ENCODE data around the gene ZSCAN16.
A peak's percentile ranks its signal among the peaks of the same experiment; 100 is the strongest.

The ZSCAN16 gene

DNA sequence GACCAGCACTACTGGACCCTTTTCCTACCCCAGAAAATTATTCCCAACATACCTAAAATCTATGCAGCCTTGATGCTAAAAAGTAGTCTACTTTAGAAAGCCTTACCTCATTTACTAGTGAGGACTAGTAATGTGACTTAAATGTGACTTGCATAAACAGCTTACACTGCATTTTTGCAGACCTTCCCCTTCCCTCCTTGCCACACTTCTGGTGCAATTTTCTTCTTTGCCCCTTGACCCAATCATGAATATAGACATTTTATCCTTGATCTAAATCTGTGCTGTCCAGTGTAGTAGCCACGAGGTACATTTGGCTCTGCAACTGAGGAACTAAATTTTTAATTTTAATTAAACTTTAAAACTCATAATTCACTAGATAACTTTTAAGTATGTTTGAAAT lies 10.3 kb downstream of the ZSCAN16 start:
- no peak for DNase-seq

- DNase-seq, result no peak
Observed at GRCh38 chr6:28135393-28135792, 11.0 kb downstream of the ZSCAN16 start.

DNA sequence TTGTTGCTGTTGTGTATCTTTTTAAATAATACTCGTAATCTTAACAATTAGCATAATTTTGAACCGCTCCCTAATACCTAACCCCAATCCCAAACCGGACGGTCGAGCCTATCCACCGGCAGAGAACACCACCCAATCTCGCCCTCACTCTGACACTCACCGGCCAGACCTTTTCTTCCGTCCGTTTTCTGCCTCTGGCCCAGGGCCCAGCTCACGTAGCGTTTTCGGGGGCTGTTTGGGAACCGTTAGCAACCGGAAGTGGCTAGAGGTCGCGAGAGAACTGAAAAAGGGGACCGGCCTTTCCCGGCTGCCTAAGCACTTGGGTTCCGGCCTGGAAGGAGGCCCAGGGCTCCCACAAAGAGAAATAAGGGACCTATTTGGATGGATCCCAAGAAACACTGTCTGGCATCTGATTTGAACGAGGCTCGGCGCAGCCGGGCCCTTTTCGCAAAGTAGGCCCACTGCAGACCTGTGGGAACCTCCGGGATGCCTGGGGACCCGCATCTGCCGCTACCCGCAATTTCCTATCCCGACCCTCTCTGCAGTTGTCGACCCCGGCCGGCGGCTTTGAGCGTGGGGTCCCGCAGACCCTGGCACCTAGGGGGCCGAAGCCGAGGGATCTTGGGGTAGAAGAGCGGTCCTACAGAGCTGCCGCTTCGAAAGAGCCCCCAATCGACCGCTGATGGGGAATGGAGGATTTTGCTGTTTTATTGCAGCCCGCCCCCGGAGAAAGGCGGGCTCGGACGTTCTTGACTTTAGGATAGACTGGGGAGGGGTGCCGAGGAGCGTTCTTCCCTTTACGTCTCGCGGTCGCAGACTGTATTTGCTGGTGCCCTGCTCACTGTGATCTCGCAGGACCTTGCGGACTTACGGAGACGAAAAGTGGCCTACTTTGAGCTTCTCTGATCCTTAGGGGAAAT lies 12.4 kb downstream of the ZSCAN16 start:
- DNase-seq, result peak; percentile 90

DNA sequence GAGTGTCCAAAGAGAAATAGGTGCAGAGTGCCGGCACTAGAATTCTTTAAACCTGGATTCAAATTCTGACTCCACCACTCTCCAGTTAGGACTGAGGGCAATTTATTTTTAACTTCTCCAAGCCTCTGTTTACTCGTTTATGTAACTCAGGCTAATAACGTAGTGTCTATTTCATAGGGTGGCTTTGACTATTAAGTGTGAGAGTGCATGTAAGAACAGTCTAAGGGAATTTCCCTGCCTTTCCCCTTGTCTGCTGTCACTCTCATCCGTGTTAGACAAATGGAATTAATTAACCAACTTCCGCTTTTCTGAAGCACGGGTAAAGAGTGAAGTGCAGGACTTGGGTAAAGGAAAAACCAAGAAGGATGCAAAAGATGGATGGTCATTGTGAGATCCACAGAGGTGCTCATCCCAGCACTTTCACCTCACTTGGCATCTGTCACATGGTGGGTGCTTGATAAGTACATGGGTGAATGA lies 13.1 kb downstream of the ZSCAN16 start:
- no peak for DNase-seq

GRCh38 chr6:28139860-28140543 lies 15.6 kb downstream of the ZSCAN16 start:
- no peak for DNase-seq

- no peak for DNase-seq
Observed at GRCh38 chr6:28140616-28141015, 16.2 kb downstream of the ZSCAN16 start.

DNA sequence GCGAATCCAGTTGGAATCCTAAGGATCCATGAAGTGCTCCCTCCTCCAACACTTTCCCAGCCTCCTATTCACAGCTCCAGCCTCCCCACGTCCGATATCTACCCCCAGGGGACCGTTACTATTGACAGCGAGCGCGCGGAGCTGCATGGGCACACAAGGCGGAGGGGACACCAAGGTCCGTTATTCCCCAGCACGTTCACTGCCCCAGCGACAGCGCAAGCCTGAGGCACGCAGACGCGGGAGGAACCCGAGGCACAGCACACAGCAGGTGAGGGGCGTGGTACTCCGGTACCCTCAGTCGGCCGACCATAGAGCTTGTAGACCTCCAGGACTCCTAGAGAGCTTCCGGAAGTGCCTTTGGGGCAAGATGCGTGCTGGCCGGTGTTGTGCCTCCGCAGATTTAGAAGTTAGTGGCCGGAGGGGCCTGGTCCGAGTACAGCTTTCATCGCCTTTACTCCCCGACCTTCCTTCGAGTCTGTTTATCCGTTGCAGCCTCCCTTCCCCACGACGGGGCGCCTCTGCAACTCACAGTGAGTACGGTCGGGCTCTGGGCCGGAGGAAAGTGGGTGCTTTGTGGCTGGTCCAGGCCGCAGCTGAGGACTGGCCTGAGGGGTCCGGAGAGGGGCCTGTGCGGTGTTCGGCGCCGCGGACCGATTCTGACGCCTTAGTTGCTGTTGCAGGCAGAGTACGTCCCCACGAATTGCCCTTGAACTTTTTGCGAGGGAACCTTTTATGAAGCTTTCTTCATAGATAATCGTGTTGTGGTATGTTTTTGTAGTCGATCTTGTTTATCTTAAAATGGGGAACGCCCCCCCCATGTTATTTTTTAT lies 17.3 kb downstream of the ZSCAN16 start, which contains the start of gene ZKSCAN8:
Gene ZKSCAN8 (plus strand): TSS at position 384 of the 830 bp plus-strand sequence. CDS start 6,525 bp downstream, outside the sequence.
- DNase-seq, result peak; percentile 67

DNA sequence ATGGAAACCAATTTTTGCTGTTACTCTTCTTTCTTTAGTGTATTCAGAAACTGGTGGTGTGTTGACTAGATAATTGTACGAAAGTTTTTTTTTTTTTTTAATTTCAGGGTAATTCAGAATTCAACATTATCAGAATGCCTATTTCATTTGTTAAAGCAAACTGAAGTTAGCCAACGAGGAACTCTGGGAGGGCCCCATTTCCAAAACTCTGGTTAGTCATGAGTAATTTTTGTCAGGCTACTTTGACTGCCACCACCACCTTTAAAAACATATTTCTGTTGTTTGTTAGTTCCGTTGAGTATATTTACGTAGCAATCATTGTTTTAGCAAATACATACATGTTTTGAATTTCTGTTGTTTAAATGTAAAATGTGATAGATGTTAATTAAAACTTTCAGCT lies 18.0 kb downstream of the ZSCAN16 start:
- DNase-seq, result no peak

GRCh38 chr6:28145231-28145630 lies 20.8 kb downstream of the ZSCAN16 start:
- DNase-seq, result no peak

DNA sequence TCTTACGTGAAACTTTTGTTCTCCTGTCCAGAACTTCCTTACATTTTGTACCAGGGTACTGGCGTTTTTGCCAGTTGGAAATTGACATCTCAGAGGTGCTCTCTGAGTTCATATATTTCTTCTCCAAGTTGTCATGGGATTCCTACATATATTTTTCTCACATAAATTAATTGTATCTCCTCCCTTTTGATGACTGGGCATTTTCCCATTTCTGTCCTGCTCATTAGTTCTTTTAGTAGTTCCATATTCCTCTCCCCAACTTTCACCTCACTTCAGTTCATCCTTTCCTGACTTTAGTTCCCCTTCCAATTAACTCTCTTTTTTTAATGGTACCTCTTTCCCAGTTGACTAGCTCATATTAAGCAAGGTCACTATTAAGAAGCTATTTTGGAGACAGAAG lies 28.1 kb downstream of the ZSCAN16 start:
- no peak for DNase-seq

- DNase-seq, result no peak
Observed at GRCh38 chr6:28153546-28153945, 29.1 kb downstream of the ZSCAN16 start.

GRCh38 chr6:28154357-28154756 lies 29.9 kb downstream of the ZSCAN16 start:
- DNase-seq, result no peak

- DNase-seq, result no peak
Observed at GRCh38 chr6:28158318-28158717, 33.9 kb downstream of the ZSCAN16 start.

DNA sequence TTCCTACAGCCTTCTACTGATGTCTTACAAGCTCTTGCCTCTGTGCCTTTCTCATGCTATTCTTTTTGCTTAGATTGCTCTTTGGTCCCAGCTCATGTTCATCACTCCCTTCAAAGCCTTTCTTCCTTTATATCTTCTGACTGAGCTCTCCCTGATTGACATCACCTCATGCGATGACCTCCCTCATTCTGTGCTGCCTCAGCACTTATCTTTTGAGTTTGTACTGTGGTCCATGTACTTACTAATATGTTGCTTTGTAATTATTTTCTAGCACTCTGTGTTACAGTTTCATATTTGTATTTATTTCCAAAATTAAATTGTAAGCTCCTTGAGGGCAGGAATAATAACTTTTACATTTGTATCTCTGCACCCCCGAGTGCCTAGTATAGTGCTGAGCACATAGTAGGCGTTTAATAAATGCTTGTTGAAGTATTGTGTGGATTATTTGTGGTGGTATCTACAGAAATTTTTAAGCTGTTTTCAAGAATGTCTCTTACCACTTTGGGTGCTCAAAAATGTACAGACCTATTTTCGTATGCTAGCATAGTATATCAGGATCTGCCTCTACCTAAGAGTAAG lies 34.7 kb downstream of the ZSCAN16 start:
- no peak for DNase-seq

DNA sequence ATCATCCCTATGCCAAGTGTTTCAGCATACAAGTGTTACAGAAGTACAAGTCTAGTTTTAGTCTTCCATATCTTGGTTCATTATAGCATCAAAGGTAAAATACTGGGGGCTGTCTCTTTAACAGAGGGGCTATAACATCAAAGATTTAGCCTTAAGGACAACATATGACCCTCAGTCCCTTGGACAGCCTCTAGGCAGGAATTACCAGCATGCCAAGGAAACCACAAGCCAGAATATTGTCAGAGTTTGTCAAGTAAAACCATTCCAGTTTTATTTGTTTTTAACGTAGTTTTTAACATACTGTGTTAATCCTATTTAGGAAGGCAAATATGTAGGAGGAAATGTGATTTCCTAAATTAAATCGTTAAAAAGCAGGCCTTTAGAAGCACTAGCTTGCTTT lies 35.8 kb downstream of the ZSCAN16 start:
- DNase-seq, result no peak

GRCh38 chr6:28161410-28162079 lies 37.1 kb downstream of the ZSCAN16 start:
- DNase-seq, result no peak

DNA sequence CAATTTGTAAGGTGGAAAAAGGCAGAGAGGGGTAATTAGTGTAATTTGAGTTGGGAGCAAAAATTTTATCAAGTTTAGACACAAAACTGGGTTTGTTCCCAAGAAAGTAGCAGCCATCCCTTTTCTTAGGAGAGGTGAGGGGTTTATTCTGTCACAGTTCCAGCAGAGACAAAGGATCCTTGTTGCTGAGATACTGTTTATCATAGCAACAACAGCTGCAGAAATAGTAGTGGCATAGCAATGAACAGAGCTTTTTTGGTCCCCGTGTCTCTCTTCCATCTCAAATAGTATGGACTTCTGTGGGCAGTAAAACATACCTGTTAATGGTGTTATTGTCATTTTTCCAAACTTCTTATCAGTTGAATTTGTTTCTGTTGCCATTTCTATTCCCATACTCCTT lies 41.2 kb downstream of the ZSCAN16 start:
- no peak for DNase-seq

GRCh38 chr6:28167068-28167467 lies 42.7 kb downstream of the ZSCAN16 start:
- no peak for DNase-seq

DNA sequence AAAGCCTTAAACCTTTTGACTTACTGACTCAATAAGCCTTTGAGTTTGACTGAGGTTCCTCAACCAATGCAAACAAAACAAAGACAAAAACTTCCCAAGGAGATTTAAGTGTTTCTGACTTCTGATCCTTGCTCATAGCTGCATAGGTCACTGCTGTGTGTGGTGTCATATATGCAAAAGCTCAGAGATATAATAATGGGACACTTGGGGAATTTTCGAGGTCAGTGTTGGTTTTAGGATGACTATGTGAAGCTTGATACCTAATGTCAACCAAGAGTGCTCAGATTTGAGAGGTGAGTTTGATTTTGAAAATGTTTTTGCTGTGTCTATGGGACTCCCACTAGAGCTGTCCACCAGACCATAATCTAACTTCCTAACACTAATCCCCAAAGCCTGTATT lies 43.5 kb downstream of the ZSCAN16 start:
- DNase-seq, result no peak

DNA sequence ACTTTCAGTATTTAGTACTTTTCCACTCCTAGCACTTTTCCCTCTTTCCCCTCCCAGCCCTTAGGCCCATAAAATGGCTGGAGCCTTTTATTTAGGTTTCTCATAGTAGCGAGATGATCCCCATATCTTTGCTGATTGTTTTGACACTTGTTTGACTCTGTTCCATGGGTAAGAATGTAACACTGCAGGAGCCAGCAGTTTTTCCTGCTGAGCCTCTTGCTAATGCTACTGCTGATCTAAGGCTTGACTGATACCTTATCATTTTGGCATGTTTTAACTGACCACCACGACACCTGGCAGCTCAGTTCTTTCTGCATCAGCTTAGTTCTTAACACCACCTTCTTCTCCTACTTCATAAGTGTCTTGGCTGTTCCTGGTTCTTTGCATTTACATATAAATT lies 46.9 kb downstream of the ZSCAN16 start:
- no peak for DNase-seq

GRCh38 chr6:28172006-28172405 lies 47.6 kb downstream of the ZSCAN16 start:
- no peak for DNase-seq

GRCh38 chr6:28176373-28176772 lies 52.0 kb downstream of the ZSCAN16 start:
- no peak for DNase-seq
